GM20431 (cell line): ENCODE measurements around the gene TMEM132A.
"Not testable (repeated sequence)": the region's sequence is repeated elsewhere in the genome, so short reads cannot be mapped to it uniquely, and the experiment has no call there.

Source experiments
- in situ Hi-C: fragments of 300-500 bp; cut with MseI, MboI; formaldehyde crosslinking; loops from one replicate; pipeline ENCODE4 v1.15.0; 2020; ENCODE audit warnings: low sequenced_read_pairs; ENCODE audit not compliant: unreplicated experiment

TMEM132A gene

DNA sequence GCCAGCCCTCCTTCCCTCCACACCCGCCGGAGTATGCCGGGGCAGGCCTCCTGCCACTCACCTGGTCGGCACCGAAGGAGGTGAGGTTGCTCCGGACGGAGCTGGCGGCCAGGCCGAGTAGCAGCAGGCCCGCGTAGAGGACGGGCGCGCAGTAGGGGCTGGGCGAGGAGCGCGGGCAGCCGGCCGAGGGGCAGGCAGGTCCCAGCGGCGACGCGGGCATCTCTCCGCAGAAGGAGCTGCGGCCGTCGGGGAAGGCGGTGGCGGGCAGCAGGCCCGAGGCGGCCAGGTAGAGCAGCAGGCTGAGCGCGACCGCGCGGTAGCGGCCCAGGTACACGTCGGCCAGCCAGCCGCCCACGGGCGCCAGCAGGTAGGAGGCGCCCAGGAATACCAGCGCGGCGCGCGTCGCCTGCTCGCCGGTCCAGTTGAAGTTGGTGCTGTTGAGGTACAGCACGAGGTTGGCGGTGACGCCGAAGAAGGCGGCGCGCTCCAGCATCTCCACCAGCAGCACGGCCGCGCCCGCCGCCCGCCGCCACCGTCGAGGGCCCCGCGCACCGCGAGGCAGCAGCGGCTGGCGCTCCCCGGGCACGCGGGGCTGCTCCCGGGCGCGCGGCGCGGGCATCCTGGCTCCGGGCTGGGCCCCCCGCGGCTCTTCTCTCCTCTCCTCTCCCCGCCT is 26.8 kb downstream of the TMEM132A start:
- in situ Hi-C loops, result no loop called here

DNA sequence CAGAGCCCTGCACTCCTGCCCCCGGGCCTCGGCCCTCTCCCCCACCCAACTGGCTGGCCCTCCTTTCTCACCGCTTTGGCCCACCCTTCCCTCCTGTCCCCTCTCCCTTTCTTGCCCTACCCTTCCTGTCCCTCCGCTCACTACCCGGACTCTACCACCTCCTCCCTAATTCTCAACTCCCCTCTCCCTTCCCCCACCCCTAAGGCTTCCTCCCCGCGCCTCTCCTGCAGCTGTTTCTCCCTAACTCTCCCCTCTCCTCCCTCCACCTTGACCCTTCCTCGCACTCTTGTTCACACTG is 27.3 kb downstream of the TMEM132A start:
- in situ Hi-C loops, result no loop called here

DNA sequence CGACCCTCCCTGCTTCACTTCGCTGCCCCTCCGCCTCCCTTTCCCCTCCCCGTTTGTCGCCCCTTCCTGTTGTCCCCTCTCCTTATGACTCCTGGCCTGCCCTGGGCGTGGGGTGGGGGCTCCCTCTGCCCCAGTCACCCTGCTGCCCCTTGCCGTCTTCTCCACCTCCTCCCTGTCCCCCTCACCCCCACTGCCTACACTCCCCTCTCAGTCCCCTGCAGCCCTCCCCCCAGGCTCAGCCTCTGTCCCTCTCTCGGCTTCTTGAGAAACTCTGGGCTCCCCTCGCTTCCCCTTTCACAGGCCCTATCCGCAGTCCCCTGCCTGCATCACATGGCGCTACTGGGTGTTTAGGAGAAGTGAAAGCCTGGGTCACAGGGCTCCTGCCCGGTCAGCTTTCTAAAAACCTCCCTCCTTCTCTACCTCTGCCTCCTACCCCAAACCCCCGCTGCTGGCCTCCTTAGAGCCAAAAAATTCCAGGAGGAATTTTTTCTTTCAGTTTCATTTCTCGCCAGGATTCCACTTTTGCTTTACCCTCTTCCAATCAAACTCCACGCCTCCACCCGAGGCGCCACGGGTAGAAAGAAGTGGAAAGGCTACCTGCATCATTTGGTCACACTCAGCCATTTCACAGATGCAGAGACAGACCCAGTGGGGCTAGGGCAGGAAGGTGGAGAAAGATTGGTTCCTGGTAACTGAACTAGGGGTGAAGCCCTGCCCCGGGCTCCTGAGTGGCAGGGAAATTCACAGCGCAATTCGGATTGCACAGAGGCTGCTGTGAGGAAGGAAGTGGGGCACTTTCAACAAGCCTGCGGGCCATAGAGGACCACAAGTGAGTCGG is 27.9 kb downstream of the TMEM132A start, which contains the start of gene SLC15A3:
Gene SLC15A3 (minus strand): TSS at position 273 of the 838 bp plus-strand sequence. CDS start 625 bp downstream, outside the sequence.
- in situ Hi-C loops, result no loop called here

DNA sequence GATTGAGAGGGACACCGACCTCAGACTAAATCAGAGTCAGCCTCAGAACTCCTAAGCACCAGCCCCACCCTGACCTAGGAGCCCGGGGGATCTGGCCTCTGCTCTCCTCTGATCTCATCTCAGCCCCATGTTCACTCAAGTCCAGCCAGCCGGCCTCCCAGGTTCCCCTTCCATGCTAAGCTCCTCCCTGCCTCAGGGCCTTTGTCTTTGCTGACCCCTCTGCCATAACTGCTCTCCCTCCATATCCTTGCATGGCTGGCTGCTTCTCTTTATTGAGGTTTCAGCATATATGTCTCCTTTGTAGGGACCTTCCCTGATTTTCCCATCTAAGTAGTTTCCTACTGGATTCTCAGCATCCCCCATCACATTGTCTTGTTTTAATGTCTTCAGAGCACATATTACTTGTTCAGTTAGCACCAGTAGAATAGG is 28.5 kb downstream of the TMEM132A start:
- in situ Hi-C loops, result no loop called here

DNA sequence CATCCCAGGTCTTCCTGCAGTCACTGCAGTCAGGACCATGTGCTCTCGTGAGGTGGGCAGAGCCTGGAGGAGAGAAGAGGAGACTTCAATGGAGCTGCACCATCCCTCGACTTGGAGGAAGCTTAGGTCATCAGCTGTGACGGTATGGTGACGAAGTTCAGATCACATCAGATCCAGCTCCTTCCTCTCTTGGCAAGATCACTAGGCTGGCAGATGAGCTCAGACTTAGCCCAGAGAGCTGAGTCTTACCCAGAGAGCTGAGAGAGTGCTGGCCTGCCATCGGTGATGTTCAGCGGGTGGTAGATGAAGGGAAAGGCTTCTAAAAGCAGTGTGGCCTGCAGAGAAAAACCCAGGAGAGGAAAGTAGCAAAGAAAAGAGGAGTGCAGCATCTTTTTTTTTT is 29.5 kb downstream of the TMEM132A start:
- in situ Hi-C loops, result no loop called here

DNA sequence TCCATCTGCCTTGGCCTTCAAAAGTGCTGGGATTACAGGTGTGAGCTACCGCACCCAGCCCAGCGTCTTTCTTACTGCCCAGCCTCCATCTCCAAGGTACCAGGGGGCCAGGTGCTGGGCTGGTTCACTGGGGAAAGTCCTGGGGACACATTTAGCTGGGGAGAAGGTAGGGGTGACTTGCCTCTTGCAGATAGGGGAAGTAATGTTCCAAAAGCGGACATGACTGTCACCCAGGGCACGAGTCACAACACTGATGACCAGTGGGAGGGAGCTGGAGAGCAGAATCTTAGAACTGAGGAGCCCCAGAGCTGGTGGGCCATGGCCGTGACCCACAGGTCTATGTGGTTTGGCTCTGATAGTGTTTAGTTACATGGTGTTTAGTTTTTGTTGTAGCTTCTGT is 30.2 kb downstream of the TMEM132A start:
- in situ Hi-C loops, result no loop called here

DNA sequence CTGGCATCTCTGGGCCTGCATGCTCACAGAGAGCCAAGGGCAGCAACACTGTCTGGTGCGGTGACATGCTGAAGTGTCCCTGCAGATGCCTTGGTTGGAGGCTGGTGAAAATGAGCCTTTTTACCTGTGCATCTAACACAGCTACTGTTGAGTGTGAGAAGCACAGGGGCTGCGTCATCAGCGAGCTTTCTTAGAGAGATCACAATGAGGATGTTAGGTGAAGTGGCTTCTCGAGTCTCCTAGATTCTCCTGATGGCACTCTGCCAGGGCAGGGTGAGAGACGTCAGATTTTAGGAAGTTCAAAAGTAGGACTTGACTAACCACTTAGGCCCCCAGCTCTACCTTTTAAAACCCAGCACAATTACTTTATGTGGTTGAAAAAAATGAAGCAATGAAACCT is 31.3 kb downstream of the TMEM132A start:
- in situ Hi-C loops, result no loop called here

DNA sequence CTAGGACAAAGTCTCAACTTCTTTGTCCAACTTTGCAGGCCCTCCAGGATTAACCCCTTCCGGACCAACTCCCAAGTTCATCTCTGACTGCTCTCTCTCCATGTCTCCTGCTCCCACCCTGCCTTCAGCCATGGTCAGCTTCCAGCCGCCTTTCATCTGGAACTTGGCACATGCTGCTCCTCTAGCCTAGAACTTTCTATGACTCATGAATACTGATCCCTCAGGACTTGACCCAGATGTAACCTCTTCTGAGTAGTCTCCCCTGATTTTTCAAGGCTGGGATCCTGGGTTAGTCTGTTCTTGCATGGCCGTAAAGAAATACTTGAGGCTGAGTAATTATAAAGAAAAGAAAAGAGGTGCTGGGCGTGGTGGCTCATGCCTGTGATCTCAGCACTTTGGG is 32.9 kb downstream of the TMEM132A start:
- in situ Hi-C loops, result no loop called here

DNA sequence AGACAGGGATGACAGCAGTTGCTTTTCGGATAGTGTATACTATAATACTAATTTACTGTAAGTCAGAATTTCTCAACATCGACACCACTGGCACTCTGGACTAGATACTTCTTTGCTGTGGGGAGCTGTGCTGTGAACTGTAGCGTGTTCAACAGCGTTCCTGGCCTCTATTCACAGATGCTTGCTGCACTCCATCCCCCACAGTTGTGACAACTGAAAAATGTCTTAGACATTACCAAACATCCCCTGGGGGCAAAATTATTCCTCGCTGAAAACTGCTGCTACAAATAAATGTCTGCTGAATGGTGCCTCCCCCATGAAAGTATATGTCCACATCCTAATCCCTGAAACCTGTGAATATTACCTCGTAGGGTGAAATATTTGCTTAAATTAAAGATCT is 35.2 kb downstream of the TMEM132A start:
- in situ Hi-C loops, result no loop called here

DNA sequence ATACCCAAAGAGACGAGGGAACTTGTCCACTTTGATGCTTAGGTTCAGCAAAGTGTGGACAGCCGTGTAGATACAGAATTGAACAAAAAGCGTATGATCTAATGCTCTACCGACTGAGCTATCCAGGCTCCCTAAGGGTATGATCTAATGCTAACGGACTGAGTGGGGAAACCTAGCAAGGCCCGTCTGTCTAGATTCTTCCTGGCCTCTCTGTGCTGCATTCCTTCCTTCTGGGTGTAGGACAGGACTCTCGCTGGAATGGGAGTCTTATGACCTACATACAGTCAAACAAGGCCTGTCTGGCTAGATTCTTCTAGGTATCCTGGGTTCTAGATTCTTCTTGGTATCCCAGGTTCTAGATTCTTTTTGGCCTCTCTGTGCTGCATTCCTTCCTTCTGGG is 36.1 kb downstream of the TMEM132A start:
- in situ Hi-C loops, result no loop called here

DNA sequence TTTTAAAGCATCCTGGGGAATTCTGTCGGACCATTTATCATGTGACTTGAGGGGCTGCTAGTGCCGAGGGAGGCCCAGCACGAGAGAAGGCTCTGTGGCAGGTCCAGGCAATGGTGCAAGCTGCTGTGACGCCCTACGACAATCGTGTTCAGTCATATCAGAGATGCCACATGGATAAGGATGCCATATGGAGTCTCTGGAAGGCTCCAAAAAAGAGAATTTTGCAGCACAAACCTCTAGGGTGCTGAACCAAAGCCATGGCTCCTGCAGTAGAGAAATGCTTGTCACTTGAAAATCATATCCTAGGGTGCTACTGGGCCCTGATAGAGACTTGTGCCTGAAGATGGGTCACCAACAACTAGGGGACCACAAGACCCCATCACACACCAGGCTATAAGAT is 40.5 kb downstream of the TMEM132A start:
- in situ Hi-C loops, result no loop called here

DNA sequence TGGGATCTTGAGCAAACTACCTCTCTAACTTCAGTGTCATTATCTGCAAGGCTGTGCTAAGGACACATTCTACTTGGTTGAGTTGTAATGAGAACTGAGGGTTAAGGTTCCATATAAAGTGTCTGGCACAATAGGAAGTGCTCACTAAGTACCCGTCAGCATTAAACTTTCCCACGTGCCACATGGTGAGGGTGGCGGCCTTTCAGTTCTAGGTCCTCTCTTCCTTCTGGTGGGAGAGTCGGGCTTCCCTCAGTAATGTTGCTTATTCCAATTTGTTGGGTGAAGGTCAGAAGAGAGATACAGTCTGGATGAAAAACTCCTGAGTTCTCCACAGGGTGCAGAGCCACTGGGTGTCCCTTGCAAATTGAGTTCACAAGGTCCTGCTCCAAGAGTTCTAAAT is 42.6 kb downstream of the TMEM132A start:
- in situ Hi-C loops, result no loop called here

DNA sequence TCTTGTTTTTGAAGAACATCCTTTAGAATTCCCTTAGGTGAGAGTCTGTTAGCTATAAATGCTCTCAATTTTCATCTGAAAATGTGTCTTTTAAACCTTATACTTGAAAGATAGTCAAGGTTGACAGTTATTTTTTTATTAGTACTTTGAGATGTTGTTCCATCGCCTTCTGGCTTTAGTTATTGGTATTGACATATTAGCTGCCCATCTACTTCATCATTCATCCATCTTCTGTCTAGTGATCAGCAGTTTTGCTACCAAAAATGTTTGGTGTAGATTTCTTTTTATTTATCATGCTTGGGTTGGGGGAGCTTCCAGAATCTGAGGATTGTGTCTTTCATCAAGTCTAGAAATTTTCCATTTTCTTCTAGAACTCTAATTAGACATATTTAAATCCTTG is 44.0 kb downstream of the TMEM132A start:
- in situ Hi-C loops, result no loop called here

DNA sequence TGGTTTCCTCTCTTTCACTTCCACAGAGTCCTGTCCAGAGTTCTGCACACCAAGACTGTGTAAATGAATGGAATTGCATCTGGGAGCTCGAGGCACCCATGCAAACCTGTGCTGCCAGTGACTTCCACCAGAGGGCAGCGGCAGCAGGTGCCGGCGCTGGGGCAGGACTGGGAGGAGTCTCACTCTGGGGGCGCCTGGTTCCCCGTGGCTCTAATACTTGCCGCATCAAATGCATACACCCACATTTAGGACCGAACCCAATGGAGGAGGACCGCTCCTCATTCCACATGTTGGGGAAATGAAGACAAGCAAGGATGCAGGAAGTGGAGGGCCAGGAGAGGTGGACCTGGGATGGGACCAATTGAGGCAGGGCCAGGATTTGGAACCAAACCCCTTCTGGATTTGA is 46.1 kb downstream of the TMEM132A start:
- in situ Hi-C loops, result no loop called here

DNA sequence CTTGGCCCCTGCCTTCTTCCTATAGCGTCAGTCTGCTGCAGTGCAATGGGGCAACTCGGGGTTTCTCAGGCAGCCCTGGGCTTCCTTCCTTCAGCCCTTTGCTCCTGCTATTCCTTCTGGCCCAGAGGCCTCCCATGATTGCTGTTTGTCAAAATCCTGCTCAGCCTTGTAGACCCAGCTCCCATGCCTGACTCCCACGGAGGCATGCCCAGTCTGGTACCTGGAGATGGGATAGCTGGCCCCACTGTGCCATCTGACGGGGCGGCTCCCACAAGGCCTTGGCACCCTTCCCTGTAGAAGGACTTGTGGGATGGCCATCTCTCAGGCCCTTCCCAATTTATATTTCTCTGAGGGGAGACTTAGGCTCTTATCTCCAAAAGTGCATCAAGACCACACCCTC is 46.6 kb downstream of the TMEM132A start:
- in situ Hi-C loops, result no loop called here

DNA sequence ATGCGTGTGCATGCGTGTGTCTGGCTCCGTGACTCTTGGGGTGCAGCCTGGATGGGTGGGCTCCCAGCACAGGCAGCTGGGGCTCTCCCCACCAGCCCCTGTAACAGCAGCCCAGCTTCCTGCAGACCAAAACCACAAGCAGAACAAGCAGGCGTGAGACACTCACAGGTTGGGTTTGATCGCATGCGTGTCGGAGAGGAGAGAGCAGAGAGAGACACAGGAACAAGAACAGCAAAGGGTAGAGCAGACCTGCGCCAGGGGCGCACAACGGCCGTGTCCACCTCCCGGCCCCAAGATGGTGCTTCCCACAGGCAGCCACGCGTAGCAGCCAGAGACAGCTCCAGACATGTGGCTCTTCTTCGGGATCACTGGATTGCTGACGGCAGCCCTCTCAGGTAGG is 47.3 kb downstream of the TMEM132A start, which contains the start of gene CD6:
Gene CD6 (plus strand): TSS at position 161 of the 400 bp plus-strand sequence. CDS start 186 bp downstream, at position 347.
- in situ Hi-C loops, result no loop called here

DNA sequence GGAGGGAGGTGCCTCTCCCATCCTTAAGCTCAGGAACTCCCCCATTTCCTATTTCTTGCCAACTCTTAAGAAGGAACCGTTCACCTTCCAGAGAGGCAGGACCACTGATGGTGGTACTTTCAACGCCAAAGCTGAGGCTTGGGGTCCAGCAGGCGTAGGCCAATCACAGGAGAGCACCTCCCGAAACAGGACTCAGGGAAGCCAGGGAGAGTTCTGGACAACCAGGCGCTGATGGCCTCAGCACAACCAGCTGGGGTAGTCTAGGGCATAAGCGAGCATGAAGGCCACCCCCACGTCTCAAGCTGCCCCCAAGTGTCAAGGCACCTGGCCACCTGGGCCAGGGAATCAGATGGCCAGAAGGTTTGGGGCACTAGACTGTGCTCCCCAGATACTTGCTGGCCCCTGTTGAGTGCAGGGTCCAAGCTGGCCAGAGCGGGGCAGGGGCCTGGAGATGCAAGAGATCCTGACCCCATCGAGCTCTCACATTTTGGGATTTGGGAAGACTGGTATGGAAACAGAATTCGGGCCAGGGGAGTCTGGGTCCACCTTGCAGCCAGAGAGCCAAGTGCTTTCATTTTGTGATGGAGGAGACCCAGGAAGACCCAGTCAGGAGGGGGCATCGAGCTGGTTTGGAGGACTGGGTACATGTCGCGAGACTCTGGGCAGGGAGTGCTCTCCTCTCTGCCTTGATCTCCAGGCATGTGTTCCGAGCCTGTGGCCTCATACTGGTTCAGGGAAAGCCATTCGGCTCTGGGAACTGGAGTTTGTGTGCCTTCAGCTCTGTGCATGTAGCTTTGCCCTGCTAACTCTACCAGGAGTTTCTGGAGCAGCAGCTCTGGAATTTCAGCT is 48.1 kb downstream of the TMEM132A start:
- in situ Hi-C loops, result no loop called here

DNA sequence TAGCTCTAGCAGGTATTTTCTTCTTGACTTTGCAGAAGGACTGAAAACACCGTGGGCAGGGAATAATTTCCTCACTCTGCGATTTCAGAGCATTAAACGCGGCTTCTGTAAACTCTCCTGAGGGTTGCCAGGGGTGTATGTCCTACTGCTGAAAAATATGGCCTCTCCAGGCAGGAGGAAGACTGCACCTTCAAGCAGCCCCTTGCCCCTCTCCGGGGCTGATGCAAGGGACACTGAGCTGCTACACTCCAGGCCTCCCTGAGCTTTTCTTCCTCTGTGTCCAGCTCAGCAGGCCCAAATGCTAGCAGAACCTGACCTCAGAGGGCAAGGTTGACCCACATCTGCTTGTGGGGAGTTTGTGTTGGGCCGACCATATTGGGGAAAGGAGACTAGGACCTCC is 49.4 kb downstream of the TMEM132A start:
- in situ Hi-C loops, result no loop called here

DNA sequence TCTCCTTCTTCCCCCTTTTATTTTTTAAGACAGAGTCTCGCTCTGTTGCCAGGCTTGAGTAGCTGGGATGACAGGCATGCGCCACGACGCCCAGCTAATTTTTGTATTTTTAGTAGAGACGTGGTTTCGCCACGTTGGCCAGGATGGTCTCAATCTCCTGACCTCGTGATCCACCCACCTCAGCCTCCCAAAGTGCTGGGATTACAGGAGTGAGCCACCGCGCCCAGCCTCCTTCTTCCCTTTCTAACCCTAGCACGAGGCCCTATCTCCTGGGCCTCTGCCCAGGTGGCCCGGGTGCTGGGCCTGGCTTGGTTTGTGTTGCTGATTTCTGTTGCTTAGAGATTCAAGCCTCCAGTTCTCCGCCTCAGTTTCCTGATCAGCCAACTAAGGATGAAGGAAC is 50.1 kb downstream of the TMEM132A start:
- in situ Hi-C loops, result not testable (repeated sequence)

DNA sequence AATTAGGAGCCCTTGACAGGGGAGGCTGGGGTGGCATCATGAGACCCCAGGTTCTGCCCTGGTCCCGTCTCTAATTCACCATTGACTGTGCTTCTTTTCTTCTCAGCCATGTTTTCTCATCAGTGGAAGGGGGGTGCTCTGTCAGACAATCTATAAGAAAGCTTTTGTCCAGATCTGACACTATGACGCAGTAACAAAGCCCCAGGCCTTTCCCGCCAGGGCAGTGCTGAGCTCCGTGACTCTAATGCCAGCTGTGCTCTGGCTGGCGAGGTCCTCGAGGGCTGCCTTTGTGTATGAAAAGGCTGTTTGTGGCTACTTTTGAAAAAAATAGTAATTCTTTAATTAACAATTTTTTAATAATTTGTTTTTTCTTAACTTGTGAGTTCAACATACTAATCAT is 50.5 kb downstream of the TMEM132A start:
- in situ Hi-C loops, result no loop called here

DNA sequence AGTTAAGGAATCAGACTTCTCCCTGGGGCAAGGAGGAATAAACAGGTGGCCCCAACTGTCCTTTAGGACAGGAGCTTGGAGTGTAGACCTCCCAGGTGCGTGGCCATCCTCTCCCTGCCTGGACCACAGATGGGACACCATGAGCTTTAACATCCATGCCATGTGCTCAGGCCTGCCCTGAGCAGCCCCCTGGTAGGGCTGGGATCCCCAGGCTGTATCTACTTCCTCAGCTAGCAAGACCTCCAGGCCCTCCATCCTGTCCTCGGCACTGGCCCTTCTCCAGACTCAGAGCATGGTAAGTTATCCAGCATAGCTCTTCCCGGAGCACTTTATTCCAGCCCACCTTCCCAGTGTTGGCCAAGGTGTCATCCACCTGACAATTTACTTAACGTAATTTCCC is 53.0 kb downstream of the TMEM132A start:
- in situ Hi-C loops, result no loop called here
